GM12878 (cell line): Measurements from ENCODE around the gene ATN1. TPM values are rescaled to one million over a fixed set of nuclear protein-coding genes. Genes with fewer than 3 reads are reported as not detected.
A peak's percentile ranks its signal among the peaks of the same experiment; 100 is the strongest.

Experiments used
- ATAC-seq: fragments of 200-7000 bp; cut with Tn5 transposase; 3 replicates; pipeline ENCODE4 v1.9.1; 2020; ENCODE audit warnings: mild to moderate bottlenecking, moderate library complexity
- BruUV-seq: library from RNA; stranded (reverse); fragments of 400-500 nt; replicated peaks from 2 replicates; lab custom pipeline; 2021; lab: Mats Ljungman, UMichigan
- CTCF ChIA-PET: fragments of 300-600 bp; sonication (Branson Sonifier 250); formaldehyde crosslinking; extraction: SDS; loops from one replicate; lab custom pipeline; 2021; ENCODE audit warnings: inconsistent platforms; lab: Yijun Ruan, JAX
- POLR2A ChIA-PET: fragments of 350-600 bp; formaldehyde crosslinking; extraction: SDS; loops from one replicate; lab custom pipeline; 2021; ENCODE audit warnings: inconsistent platforms; lab: Charles Lee
- RAD21 ChIA-PET: fragments of 300-600 bp; sonication (Branson Sonifier 250); formaldehyde crosslinking; loops from one replicate; lab custom pipeline; 2023; ENCODE audit warnings: antibody characterized with exemption; ENCODE audit not compliant: unreplicated experiment; lab: Charles Lee
- SMC1A ChIA-PET: fragments of 300-600 bp; sonication (Branson Sonifier 250); formaldehyde crosslinking; loops from one replicate; lab custom pipeline; 2023; ENCODE audit not compliant: unreplicated experiment, uncharacterized antibody; lab: Charles Lee
- DNase-seq: peaks from one replicate; pipeline ENCODE4 v3.0.0-alpha.2; 2011; ENCODE audit warnings: low read depth, low spot score
- FAIRE-seq: peaks from 3 replicates; lab custom pipeline; 2011; peaks lifted over from hg19 to GRCh38; lab: Jason Lieb, UNC
- H2AFZ ChIP-seq: 2 replicates; pipeline ENCODE4 v1.6.0; 2011; ENCODE audit warnings: low read depth, low read length, control low read depth; ENCODE audit not compliant: control insufficient read depth
- H3K27ac ChIP-seq: 2 replicates; pipeline ENCODE4 v1.5.1; 2011; ENCODE audit warnings: control low read depth; ENCODE audit not compliant: control insufficient read depth, insufficient read depth
- H3K27me3 ChIP-seq, 2 experiments: replicated peaks in 1 of 2; 2 replicates each; pipeline versions ENCODE4 v1.6.0 to v1.6.1; 2011; ENCODE audit warnings: low read length in 1 of 2; ENCODE audit not compliant: control insufficient read depth in 2 of 2, insufficient read depth in 2 of 2
- H3K36me3 ChIP-seq, 2 experiments: 2 replicates each; pipeline ENCODE4 v1.5.1; 2011; ENCODE audit warnings: low read length in 1 of 2; ENCODE audit not compliant: control insufficient read depth in 2 of 2, insufficient read depth in 2 of 2
- H3K4me1 ChIP-seq: 2 replicates; pipeline ENCODE4 v1.6.1; 2011; ENCODE audit warnings: mild to moderate bottlenecking, low read length, moderate library complexity, mixed read lengths; ENCODE audit not compliant: control insufficient read depth, insufficient read depth
- H3K4me2 ChIP-seq: 2 replicates; pipeline ENCODE4 v1.6.0; 2011; ENCODE audit warnings: control low read depth; ENCODE audit not compliant: control insufficient read depth, insufficient read depth
- H3K4me3 ChIP-seq: fragments of 200-600 bp; sonication (generic); 2 replicates; pipeline ENCODE4 v1.5.1; 2016
- H3K79me2 ChIP-seq: 2 replicates; pipeline ENCODE4 v1.6.0; 2011; ENCODE audit warnings: low read length; ENCODE audit not compliant: control insufficient read depth, insufficient read depth
- H3K9ac ChIP-seq: 2 replicates; pipeline ENCODE4 v1.8.0; 2011; ENCODE audit warnings: low read length, control low read depth, mixed read lengths; ENCODE audit not compliant: control insufficient read depth, insufficient read depth
- H3K9me3 ChIP-seq: replicated peaks from 3 replicates; pipeline ENCODE4 v1.5.1; 2011; ENCODE audit warnings: mild to moderate bottlenecking, low read length; ENCODE audit not compliant: control insufficient read depth, insufficient read depth
- H4K20me1 ChIP-seq: 2 replicates; pipeline ENCODE4 v1.6.0; 2011; ENCODE audit not compliant: control insufficient read depth, insufficient read depth
- JUNB ChIP-seq: IDR thresholded peaks from 2 replicates; pipeline ENCODE4 v1.6.1; 2016; ENCODE audit warnings: antibody characterized with exemption, mild to moderate bottlenecking
- POLR2A ChIP-seq: IDR thresholded peaks from 2 replicates; pipeline ENCODE4 v1.6.1; 2011; ENCODE audit warnings: low read depth, mild to moderate bottlenecking, low read length
- SPI1 ChIP-seq: IDR thresholded peaks from 2 replicates; pipeline ENCODE4 v1.6.1; 2011; ENCODE audit warnings: low read depth, mild to moderate bottlenecking, low read length, moderate library complexity, borderline replicate concordance; ENCODE audit not compliant: insufficient read depth
- ZBED1 ChIP-seq: IDR thresholded peaks from 2 replicates; pipeline ENCODE4 v1.6.1; 2016; ENCODE audit warnings: borderline replicate concordance
- WGBS: methylation state at CpG from one replicate; pipeline ENCODE4 v1.1.6; 2016; ENCODE audit warnings: low lambda C conversion rate; ENCODE audit not compliant: insufficient replicate concordance, insufficient coverage; ENCODE audit errors: missing lambda C conversion rate; 5-methylcytosine and 5-hydroxymethylcytosine counted together
- in situ Hi-C: fragments of 300-500 bp; cut with MboI; formaldehyde crosslinking; loops from 9 replicates; pipeline ENCODE4 v1.14.3; 2018; ENCODE audit warnings: mixed read lengths
- intact Hi-C: fragments of 100-400 bp; cut with micrococcal nuclease; formaldehyde crosslinking; loops from one replicate; pipeline ENCODE4 v1.14.2; 2022; ENCODE audit not compliant: unreplicated experiment
- polyA plus RNA-seq, 11 experiments: library from polyadenylated mRNA; depleted of rRNA in 4 of 11; unstranded in 6 of 11; stranded (reverse) in 5 of 11; fragments of >200 nt; fragmentation: Nextera tagmentation in 4 of 11; fragmentation: Illumina TruSeq in 1 of 11; extraction: Ambion mirVana in 4 of 11; extraction: Trizol in 1 of 11; gene quantifications; 1 replicate in 1 of 11; 2 replicates in 10 of 11; pipeline versions ENCODE4 v1.2.1 to v1.2.3, GENCODE V29; 2011 to 2016; ENCODE audit warnings: inconsistent platforms in 2 of 11, missing spikeins in 2 of 11, low read depth in 1 of 11
- total RNA-seq, 4 experiments: library from RNA; depleted of rRNA in 3 of 4; stranded (reverse); fragments of >200 nt in 3 of 4; fragmentation: Illumina TruSeq in 1 of 4; extraction: Trizol in 1 of 4; gene quantifications; 2 replicates each; pipeline versions ENCODE4 v1.2.1 to v1.2.3, GENCODE V29; 2013 to 2021
- TF ChIP-seq, protein P1 (sequence below): fragments of 450-650 bp; formaldehyde crosslinking; IDR thresholded peaks from 2 replicates; pipeline ENCODE4 v1.4.0; 2022; ENCODE audit warnings: mild to moderate bottlenecking, moderate library complexity
- TF ChIP-seq, protein P2 (sequence below): fragments of 450-650 bp; IDR thresholded peaks from 2 replicates; pipeline ENCODE4 v1.6.1; 2016; ENCODE audit warnings: mild to moderate bottlenecking

The ATN1 gene
- total and polyA plus RNA-seq, 10 of the 15 experiments (the other 5 are each of a cell fraction or from before 2014, with no cell fraction given): 0.08 to 44.5 (median 5.0) TPM

DNA sequence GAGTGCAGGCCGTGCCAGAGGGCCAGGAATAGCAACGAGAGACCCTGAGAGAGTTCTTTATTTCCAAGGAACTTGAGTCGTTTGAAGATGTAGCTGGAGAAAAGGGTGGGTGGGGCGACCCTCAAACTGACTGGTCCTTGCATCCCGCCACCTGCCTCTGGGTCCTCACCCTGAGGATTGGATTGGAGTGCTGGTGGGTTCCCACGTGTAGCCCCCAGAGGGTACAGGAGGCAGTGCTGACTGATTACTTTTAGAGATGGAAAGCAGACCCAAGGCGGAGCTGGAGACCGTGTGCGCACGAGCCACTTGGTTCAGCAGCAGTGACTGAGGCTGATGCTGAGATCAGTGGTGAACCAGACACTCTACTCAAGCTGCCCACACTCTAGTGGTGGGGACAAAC lies 49.9 kb downstream of the ATN1 start:
- BruUV-seq: no TSS peak
- ATAC-seq (no peak), DNase-seq (no peak), FAIRE-seq (no peak)
- TF ChIP-seq JUNB: no peak
- TF ChIP-seq, protein P1, sequence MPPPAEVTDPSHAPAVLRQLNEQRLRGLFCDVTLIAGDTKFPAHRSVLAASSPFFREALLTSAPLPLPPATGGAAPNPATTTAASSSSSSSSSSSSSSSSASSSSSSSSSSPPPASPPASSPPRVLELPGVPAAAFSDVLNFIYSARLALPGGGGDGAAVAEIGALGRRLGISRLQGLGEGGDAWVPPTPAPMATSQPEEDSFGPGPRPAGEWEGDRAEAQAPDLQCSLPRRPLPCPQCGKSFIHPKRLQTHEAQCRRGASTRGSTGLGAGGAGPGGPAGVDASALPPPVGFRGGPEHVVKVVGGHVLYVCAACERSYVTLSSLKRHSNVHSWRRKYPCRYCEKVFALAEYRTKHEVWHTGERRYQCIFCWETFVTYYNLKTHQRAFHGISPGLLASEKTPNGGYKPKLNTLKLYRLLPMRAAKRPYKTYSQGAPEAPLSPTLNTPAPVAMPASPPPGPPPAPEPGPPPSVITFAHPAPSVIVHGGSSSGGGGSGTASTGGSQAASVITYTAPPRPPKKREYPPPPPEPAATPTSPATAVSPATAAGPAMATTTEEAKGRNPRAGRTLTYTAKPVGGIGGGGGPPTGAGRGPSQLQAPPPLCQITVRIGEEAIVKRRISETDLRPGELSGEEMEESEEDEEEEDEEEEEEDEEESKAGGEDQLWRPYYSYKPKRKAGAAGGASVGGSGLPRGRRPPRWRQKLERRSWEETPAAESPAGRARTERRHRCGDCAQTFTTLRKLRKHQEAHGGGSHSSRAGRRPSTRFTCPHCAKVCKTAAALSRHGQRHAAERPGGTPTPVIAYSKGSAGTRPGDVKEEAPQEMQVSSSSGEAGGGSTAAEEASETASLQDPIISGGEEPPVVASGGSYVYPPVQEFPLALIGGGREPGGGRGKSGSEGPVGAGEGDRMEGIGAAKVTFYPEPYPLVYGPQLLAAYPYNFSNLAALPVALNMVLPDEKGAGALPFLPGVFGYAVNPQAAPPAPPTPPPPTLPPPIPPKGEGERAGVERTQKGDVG (CRISPR knock-in tag): no peak
- no peak for TF ChIP-seq ZBED1
- no peak for TF ChIP-seq SPI1
- 0 out of 2 replicates have a peak, but pooled peaks have one; percentile 48 for TF ChIP-seq POLR2A
- TF ChIP-seq, protein P2, sequence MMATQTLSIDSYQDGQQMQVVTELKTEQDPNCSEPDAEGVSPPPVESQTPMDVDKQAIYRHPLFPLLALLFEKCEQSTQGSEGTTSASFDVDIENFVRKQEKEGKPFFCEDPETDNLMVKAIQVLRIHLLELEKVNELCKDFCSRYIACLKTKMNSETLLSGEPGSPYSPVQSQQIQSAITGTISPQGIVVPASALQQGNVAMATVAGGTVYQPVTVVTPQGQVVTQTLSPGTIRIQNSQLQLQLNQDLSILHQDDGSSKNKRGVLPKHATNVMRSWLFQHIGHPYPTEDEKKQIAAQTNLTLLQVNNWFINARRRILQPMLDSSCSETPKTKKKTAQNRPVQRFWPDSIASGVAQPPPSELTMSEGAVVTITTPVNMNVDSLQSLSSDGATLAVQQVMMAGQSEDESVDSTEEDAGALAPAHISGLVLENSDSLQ: no peak
- Histone ChIP-seq H3K36me3 (peaks cover 26 to 55% of the 10 kb centered on the region in 2 experiments), H3K79me2 (peaks cover 4% of the 10 kb centered on the region), H3K4me1 (peaks cover 12% of the 10 kb centered on the region), H3K9ac (no peak overlapping the region), H2AFZ (no peak overlapping the region), H3K27ac (no peak overlapping the region), H4K20me1 (no peaks in the 10 kb centered on the region; the same call in 1 of the 2 replicates), H3K27me3 (no peaks in the 10 kb centered on the region), H3K9me3 (no peaks in the 10 kb centered on the region), H3K4me3 (no peak overlapping the region), H3K4me2 (no peak overlapping the region)
- intact Hi-C loops: no loop called here
- in situ Hi-C loops: no loop called here
- WGBS: 91% methylated on average over 10 of the region's 10 CpGs
- ChIA-PET RAD21 (interaction anchor here (1.1 kb wide), 1 partner anchor 106 kb away, joined by 3 read pairs; no protein-coding TSS in a partner anchor), POLR2A (interaction anchor here (0.6 kb wide), 1 partner anchor 37 kb away, joined by 5 read pairs; no protein-coding TSS in a partner anchor), CTCF (interaction anchor here (0.9 kb wide), 1 partner anchor 167 kb away, joined by 3 read pairs; no protein-coding TSS in a partner anchor), SMC1A (interaction anchor here (0.9 kb wide), 1 partner anchor 135 kb away, joined by 3 read pairs; no protein-coding TSS in a partner anchor)
